C4-2B (cell line): ENCODE results near the gene ADGRV1.

Experiments used
- ZFX ChIP-seq: fragments of 450-650 bp; IDR thresholded peaks from 2 replicates; pipeline ENCODE4 v1.6.1; 2017
- TF ChIP-seq, protein P1 (sequence below): fragments of 450-650 bp; conservative IDR thresholded peaks from 2 replicates; pipeline ENCODE4 v1.5.1; 2017; ENCODE audit warnings: mild to moderate bottlenecking

DNA sequence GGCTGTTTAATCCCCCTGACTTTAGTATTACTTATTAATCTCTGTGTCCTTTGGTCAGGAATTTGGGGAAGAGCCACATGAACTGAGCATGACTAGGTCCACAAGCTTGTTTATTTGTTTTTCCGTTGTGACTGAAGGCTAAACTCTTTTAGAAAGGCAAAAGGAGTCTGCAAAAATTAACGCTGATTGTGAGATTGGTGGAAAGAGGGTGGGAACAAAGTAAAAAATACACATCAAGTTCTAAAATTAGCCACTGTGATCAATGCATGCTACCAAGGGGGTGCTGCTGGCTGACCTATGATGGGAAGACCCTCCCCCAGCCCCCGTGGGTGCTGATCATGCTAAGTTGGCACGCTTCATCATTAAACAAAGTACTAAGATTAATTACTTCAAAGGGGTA lies 356.8 kb downstream of the ADGRV1 start:
- TF ChIP-seq, protein P1, sequence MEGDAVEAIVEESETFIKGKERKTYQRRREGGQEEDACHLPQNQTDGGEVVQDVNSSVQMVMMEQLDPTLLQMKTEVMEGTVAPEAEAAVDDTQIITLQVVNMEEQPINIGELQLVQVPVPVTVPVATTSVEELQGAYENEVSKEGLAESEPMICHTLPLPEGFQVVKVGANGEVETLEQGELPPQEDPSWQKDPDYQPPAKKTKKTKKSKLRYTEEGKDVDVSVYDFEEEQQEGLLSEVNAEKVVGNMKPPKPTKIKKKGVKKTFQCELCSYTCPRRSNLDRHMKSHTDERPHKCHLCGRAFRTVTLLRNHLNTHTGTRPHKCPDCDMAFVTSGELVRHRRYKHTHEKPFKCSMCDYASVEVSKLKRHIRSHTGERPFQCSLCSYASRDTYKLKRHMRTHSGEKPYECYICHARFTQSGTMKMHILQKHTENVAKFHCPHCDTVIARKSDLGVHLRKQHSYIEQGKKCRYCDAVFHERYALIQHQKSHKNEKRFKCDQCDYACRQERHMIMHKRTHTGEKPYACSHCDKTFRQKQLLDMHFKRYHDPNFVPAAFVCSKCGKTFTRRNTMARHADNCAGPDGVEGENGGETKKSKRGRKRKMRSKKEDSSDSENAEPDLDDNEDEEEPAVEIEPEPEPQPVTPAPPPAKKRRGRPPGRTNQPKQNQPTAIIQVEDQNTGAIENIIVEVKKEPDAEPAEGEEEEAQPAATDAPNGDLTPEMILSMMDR = no peak
- no peak for TF ChIP-seq ZFX
